Neuronal stem cell (in vitro differentiated cells): Measurements from ENCODE around the gene ANLN.
"Not testable (repeated sequence)": the region's sequence is repeated elsewhere in the genome, so short reads cannot be mapped to it uniquely, and the experiment has no call there.

Experiments
- DNase-seq: peaks from one replicate; pipeline ENCODE4 v3.0.0-alpha.2; 2013; ENCODE audit warnings: low spot score
- H2AFZ ChIP-seq: one replicate; pipeline ENCODE4 v1.6.1; 2013; ENCODE audit warnings: mild to moderate bottlenecking, low read length, inconsistent platforms
- H2AK5ac ChIP-seq: 2 replicates; pipeline ENCODE4 v1.6.1; 2013; ENCODE audit warnings: low read depth, mild to moderate bottlenecking, inconsistent platforms, low read length, moderate library complexity, mixed read lengths
- H2BK120ac ChIP-seq: 2 replicates; pipeline ENCODE4 v1.6.1; 2013; ENCODE audit warnings: low read depth, mild to moderate bottlenecking, inconsistent platforms, low read length, moderate library complexity, mixed read lengths
- H2BK12ac ChIP-seq: one replicate; pipeline ENCODE4 v1.6.1; 2013; ENCODE audit warnings: low read length, inconsistent platforms
- H2BK15ac ChIP-seq: 2 replicates; pipeline ENCODE4 v1.6.1; 2013; ENCODE audit warnings: mild to moderate bottlenecking, low read length, inconsistent platforms, mixed read lengths
- H2BK5ac ChIP-seq: one replicate; pipeline ENCODE4 v1.6.1; 2013; ENCODE audit warnings: inconsistent platforms, mild to moderate bottlenecking, low read length, moderate library complexity
- H3K14ac ChIP-seq: one replicate; pipeline ENCODE4 v1.6.1; 2013; ENCODE audit warnings: low read length, inconsistent platforms
- H3K18ac ChIP-seq: 2 replicates; pipeline ENCODE4 v1.6.1; 2013; ENCODE audit warnings: low read length, inconsistent platforms
- H3K23ac ChIP-seq: 2 replicates; pipeline ENCODE4 v1.6.1; 2013; ENCODE audit warnings: low read depth, mild to moderate bottlenecking, mixed read lengths, low read length, inconsistent platforms; ENCODE audit not compliant: poor library complexity
- H3K27ac ChIP-seq: replicated peaks from 3 replicates; pipeline ENCODE4 v1.5.1; 2013; ENCODE audit warnings: low read length, inconsistent platforms
- H3K27me3 ChIP-seq, 3 experiments: 2 replicates each; pipeline ENCODE4 v1.6.1; 2013; ENCODE audit warnings: low read length in 3 of 3, mild to moderate bottlenecking in 2 of 3, inconsistent platforms in 1 of 3, low read depth in 1 of 3, mixed read lengths in 1 of 3, moderate library complexity in 1 of 3; ENCODE audit not compliant: control insufficient read depth in 3 of 3, insufficient read depth in 3 of 3
- H3K36me3 ChIP-seq, 2 donors: replicated peaks in 1 of 2; 2 replicates each; pipeline ENCODE4 v1.6.1; 2013; ENCODE audit warnings: low read length in 2 of 2; ENCODE audit not compliant: control insufficient read depth in 2 of 2, insufficient read depth in 2 of 2
- H3K4ac ChIP-seq: 2 replicates; pipeline ENCODE4 v1.6.1; 2013; ENCODE audit warnings: inconsistent platforms, mild to moderate bottlenecking, low read length, moderate library complexity
- H3K4me1 ChIP-seq, 2 donors: 1 replicate in 1 of 2; 2 replicates in 1 of 2; pipeline ENCODE4 v1.6.1; 2013; ENCODE audit warnings: low read length in 2 of 2, low read depth in 1 of 2; ENCODE audit not compliant: control insufficient read depth in 2 of 2, insufficient read depth in 1 of 2
- H3K4me2 ChIP-seq: one replicate; pipeline ENCODE4 v1.6.1; 2013; ENCODE audit warnings: mild to moderate bottlenecking, low read length, inconsistent platforms; ENCODE audit not compliant: insufficient read depth, poor library complexity, severe bottlenecking
- H3K4me3 ChIP-seq, 2 donors: 2 replicates each; pipeline ENCODE4 v1.5.1; 2013; ENCODE audit warnings: low read length in 2 of 2, mild to moderate bottlenecking in 2 of 2, inconsistent platforms in 1 of 2, moderate library complexity in 1 of 2
- H3K79me1 ChIP-seq: one replicate; pipeline ENCODE4 v1.6.1; 2013; ENCODE audit warnings: low read depth, mild to moderate bottlenecking, inconsistent platforms, low read length, moderate library complexity
- H3K9ac ChIP-seq: one replicate; pipeline ENCODE4 v1.6.1; 2013; ENCODE audit warnings: mild to moderate bottlenecking, low read depth, low read length, inconsistent platforms; ENCODE audit not compliant: poor library complexity
- H3K9me3 ChIP-seq, 2 donors: replicated peaks in 1 of 2; 2 replicates each; pipeline versions ENCODE3 to v1.6.1; 2013; ENCODE audit warnings: low read length in 2 of 2, mild to moderate bottlenecking in 2 of 2, inconsistent platforms in 1 of 2, low read depth in 1 of 2, mixed read lengths in 1 of 2, moderate library complexity in 1 of 2; ENCODE audit not compliant: control insufficient read depth in 2 of 2, insufficient read depth in 1 of 2
- H4K8ac ChIP-seq: one replicate; pipeline ENCODE4 v1.6.1; 2013; ENCODE audit warnings: low read depth, mild to moderate bottlenecking, inconsistent platforms, low read length, moderate library complexity
- H4K91ac ChIP-seq: one replicate; pipeline ENCODE4 v1.6.1; 2013; ENCODE audit warnings: low read length, low read depth, mild to moderate bottlenecking, inconsistent platforms; ENCODE audit not compliant: poor library complexity
- WGBS, 2 donors: extraction: QIAGEN DNeasy Blood & Tissue Kit; methylation state at CpG; one replicate each; pipeline ENCODE4 v1.1.7; 2013; ENCODE audit warnings: missing lambda C conversion rate in 2 of 2, mixed read lengths in 1 of 2; ENCODE audit not compliant: insufficient read length in 2 of 2, insufficient replicate concordance in 1 of 2; ENCODE audit errors: extremely low coverage in 2 of 2; 5-methylcytosine and 5-hydroxymethylcytosine counted together

ANLN gene

DNA sequence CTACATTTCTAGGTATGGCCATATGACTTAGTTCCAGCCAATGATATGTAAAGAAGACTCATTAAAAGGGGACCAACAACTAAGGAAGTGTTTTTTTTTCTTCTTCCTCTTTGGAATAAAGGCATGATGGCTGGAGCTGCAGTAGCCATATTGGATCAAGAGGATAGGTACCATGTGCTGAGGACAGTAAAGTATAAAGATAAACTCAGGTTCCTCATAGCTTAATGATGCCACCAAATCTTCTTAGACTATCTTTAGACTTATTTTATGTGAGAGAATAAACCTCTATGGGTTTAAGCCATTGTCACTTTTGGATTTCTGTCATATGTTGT lies 85.3 kb downstream of the ANLN start:
- no peak for DNase-seq
- H3K36me3 ChIP-seq, result no peaks in the 10 kb centered on the region
- no peak overlapping the region for H3K18ac ChIP-seq
- H3K14ac ChIP-seq, result no peak overlapping the region
- no peak overlapping the region for H3K4me2 ChIP-seq
- H2BK15ac ChIP-seq, result no peak overlapping the region
- H3K4me3 ChIP-seq, result no peak overlapping the region
- no peak overlapping the region for H4K8ac ChIP-seq
- peaks cover 0 to 3% of the 10 kb centered on the region in 2 donors for H3K9me3 ChIP-seq
- H3K27ac ChIP-seq, result no peak overlapping the region
- H2AFZ ChIP-seq, result no peak overlapping the region
- H2AK5ac ChIP-seq, result no peak overlapping the region
- H3K4ac ChIP-seq, result no peak overlapping the region
- no peaks in the 10 kb centered on the region for H3K79me1 ChIP-seq
- no peak overlapping the region for H2BK120ac ChIP-seq
- H2BK12ac ChIP-seq, result no peak overlapping the region
- H2BK5ac ChIP-seq, result no peak overlapping the region
- no peaks in the 10 kb centered on the region for H3K4me1 ChIP-seq
- H3K9ac ChIP-seq, result no peak overlapping the region
- H4K91ac ChIP-seq, result no peak overlapping the region
- H3K27me3 ChIP-seq, result no peaks in the 10 kb centered on the region
- no peak overlapping the region for H3K23ac ChIP-seq

DNA sequence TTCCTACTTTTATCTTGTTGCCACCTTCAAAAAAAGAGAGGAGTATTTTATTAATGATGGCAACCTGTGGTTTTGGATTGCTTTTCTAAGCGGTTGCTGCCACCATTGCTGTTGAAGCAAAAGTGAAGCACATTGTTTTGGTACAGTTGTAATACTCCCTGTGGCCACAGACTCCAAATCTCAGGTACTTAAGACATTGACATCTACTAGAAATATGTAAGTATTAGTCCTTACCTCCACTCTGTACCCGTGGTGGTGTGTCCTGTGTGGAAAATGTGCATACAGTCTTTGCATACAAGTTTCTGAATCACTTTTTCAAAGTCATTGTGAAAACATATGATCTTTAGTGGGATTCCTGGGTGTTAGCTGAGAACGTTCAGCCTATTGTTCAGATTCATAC lies 85.7 kb downstream of the ANLN start:
- Histone ChIP-seq H3K18ac (no peak overlapping the region), H3K4ac (no peak overlapping the region), H2BK5ac (no peak overlapping the region), H2BK120ac (no peak overlapping the region), H3K36me3 (no peaks in the 10 kb centered on the region), H2BK12ac (no peak overlapping the region), H3K27me3 (no peaks in the 10 kb centered on the region), H3K79me1 (no peaks in the 10 kb centered on the region), H3K4me1 (no peaks in the 10 kb centered on the region), H3K4me2 (no peak overlapping the region), H3K27ac (no peak overlapping the region), H4K8ac (no peak overlapping the region), H3K23ac (no peak overlapping the region), H2AK5ac (no peak overlapping the region), H2BK15ac (no peak overlapping the region), H3K9me3 (peaks cover 0 to 3% of the 10 kb centered on the region in 2 donors), H4K91ac (no peak overlapping the region), H2AFZ (no peak overlapping the region), H3K14ac (no peak overlapping the region), H3K4me3 (no peak overlapping the region), H3K9ac (no peak overlapping the region)
- no peak for DNase-seq
- WGBS, 2 donors, result no CpG with 5 or more reads among the region's 3 CpGs

DNA sequence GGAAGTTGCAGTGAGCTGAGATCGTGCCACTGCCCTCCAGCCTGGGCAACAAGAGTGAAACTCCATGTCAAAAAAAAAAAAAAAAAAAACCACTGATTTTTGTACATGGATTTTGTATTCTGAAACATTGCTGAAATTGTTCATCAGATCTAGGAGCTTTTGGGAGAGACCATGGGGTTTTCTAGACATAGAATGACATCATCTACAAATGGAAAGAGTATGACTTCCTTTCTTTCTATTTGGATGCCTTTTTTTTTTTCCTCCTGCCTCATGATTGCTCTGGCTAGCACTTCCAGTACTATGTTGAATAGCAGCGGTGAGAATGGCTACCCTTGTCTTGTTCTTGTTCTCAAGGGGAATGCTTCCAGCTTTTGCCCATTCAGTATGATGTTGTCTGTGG lies 89.1 kb downstream of the ANLN start:
- Histone ChIP-seq H3K14ac (no peak overlapping the region), H3K4me3 (no peak overlapping the region), H3K27me3 (no peaks in the 10 kb centered on the region), H3K36me3 (no peaks in the 10 kb centered on the region), H3K9ac (no peak overlapping the region), H3K4me1 (no peaks in the 10 kb centered on the region), H2BK120ac (no peak overlapping the region), H2BK12ac (no peak overlapping the region), H2BK15ac (no peak overlapping the region), H3K27ac (no peak overlapping the region), H3K4ac (no peak overlapping the region), H2AFZ (no peak overlapping the region), H3K18ac (no peak overlapping the region), H3K79me1 (no peaks in the 10 kb centered on the region), H4K91ac (no peak overlapping the region), H4K8ac (no peak overlapping the region), H3K4me2 (no peak overlapping the region), H3K9me3 (peaks cover 0 to 6% of the 10 kb centered on the region in 2 donors), H2AK5ac (no peak overlapping the region), H3K23ac (no peak overlapping the region), H2BK5ac (no peak overlapping the region)
- DNase-seq, result no peak
- no CpG with 5 or more reads among the region's 2 CpGs for WGBS, 2 donors

DNA sequence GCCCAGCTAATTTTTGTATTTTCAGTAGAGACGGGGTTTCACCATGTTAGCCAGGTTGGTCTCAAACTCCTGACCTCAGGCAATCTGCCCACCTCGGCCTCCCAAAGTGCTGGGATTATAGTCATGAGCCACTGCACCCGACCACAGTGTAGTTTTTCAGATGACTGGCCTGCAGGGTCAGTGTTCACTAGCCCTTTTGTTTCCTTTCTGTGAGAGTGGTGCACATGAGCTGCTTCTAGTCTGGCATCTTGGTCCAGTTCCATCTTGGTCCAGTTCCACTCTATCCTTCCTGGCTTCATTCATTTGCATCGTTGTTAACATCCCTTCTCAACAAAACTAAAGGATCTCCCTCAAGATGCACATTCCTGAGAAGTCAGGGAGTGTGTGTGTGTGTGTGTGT lies 94.2 kb downstream of the ANLN start:
- WGBS, 2 donors, result no CpG with 5 or more reads among the region's 4 CpGs
- not testable (repeated sequence) for H3K18ac ChIP-seq, H3K23ac ChIP-seq, H3K14ac ChIP-seq, H3K4me1 ChIP-seq, H2AK5ac ChIP-seq, H3K36me3 ChIP-seq, H2BK5ac ChIP-seq, H3K4ac ChIP-seq, H2BK120ac ChIP-seq, H3K4me3 ChIP-seq, H3K4me2 ChIP-seq, H2AFZ ChIP-seq, H3K79me1 ChIP-seq, H2BK15ac ChIP-seq, H4K91ac ChIP-seq, H3K9ac ChIP-seq, H3K9me3 ChIP-seq, H2BK12ac ChIP-seq, H4K8ac ChIP-seq, DNase-seq, H3K27ac ChIP-seq, H3K27me3 ChIP-seq
